PFSK-1 (cell line): ENCODE measurements around the gene ORC1.

Experiments used
- POLR2AphosphoS5 ChIP-seq: IDR thresholded peaks from 2 replicates; pipeline ENCODE4 v1.6.1; 2012; ENCODE audit warnings: low read depth, mild to moderate bottlenecking, control low read depth, low read length, moderate library complexity
- SIN3A ChIP-seq: IDR thresholded peaks from 2 replicates; pipeline ENCODE4 v1.6.1; 2012; ENCODE audit warnings: mild to moderate bottlenecking, low read length, moderate library complexity, borderline replicate concordance; ENCODE audit not compliant: insufficient read depth
- TAF1 ChIP-seq: IDR thresholded peaks from 2 replicates; pipeline ENCODE4 v1.6.1; 2012; ENCODE audit warnings: low read length, control low read depth, borderline replicate concordance; ENCODE audit not compliant: insufficient read depth
- TF ChIP-seq, protein P1 (sequence below), 2 experiments: IDR thresholded peaks; 2 replicates each; pipeline versions ENCODE4 v1.6.1 to v1.8.0; 2011 to 2012; ENCODE audit warnings: low read depth in 2 of 2, low read length in 2 of 2, control low read depth in 1 of 2, inconsistent platforms in 1 of 2, mild to moderate bottlenecking in 1 of 2, moderate library complexity in 1 of 2; ENCODE audit not compliant: insufficient read depth in 1 of 2

GRCh38 chr1:52393174-52393573 is 11.0 kb downstream of the ORC1 start:
- no peak for TF ChIP-seq TAF1
- TF ChIP-seq POLR2AphosphoS5 = no peak
- no peak for TF ChIP-seq SIN3A
- TF ChIP-seq, protein P1, sequence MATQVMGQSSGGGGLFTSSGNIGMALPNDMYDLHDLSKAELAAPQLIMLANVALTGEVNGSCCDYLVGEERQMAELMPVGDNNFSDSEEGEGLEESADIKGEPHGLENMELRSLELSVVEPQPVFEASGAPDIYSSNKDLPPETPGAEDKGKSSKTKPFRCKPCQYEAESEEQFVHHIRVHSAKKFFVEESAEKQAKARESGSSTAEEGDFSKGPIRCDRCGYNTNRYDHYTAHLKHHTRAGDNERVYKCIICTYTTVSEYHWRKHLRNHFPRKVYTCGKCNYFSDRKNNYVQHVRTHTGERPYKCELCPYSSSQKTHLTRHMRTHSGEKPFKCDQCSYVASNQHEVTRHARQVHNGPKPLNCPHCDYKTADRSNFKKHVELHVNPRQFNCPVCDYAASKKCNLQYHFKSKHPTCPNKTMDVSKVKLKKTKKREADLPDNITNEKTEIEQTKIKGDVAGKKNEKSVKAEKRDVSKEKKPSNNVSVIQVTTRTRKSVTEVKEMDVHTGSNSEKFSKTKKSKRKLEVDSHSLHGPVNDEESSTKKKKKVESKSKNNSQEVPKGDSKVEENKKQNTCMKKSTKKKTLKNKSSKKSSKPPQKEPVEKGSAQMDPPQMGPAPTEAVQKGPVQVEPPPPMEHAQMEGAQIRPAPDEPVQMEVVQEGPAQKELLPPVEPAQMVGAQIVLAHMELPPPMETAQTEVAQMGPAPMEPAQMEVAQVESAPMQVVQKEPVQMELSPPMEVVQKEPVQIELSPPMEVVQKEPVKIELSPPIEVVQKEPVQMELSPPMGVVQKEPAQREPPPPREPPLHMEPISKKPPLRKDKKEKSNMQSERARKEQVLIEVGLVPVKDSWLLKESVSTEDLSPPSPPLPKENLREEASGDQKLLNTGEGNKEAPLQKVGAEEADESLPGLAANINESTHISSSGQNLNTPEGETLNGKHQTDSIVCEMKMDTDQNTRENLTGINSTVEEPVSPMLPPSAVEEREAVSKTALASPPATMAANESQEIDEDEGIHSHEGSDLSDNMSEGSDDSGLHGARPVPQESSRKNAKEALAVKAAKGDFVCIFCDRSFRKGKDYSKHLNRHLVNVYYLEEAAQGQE (IDR thresholded peaks at IDR 0.05; ENCODE audit: insufficient read depth in 1 of 2, low read depth in 2 of 2, low read length in 2 of 2) = no peak
